Loucy (cell line): Measurements from ENCODE around the gene RER1.

Experiments
- H2AFZ ChIP-seq: fragments of 200-600 bp; sonication (generic); 2 replicates; pipeline ENCODE4 v1.6.0; 2016; ENCODE audit warnings: antibody characterized with exemption, mild to moderate bottlenecking, low read length, moderate library complexity
- H3F3A ChIP-seq: fragments of 200-600 bp; 2 replicates; pipeline ENCODE4 v1.6.0; 2016; ENCODE audit warnings: antibody characterized with exemption, low read depth, mild to moderate bottlenecking
- H3K27me3 ChIP-seq: fragments of 200-600 bp; sonication (generic); 2 replicates; pipeline ENCODE4 v1.6.1; 2014; ENCODE audit warnings: low read length, mild to moderate bottlenecking; ENCODE audit not compliant: insufficient read depth, poor library complexity, severe bottlenecking
- H3K36me3 ChIP-seq: fragments of 200-600 bp; sonication (generic); 2 replicates; pipeline ENCODE4 v1.6.1; 2016; ENCODE audit warnings: low read length; ENCODE audit not compliant: insufficient read depth
- H3K4me1 ChIP-seq: fragments of 200-600 bp; sonication (generic); 2 replicates; pipeline ENCODE4 v1.5.1; 2014; ENCODE audit warnings: low read length, mild to moderate bottlenecking; ENCODE audit not compliant: insufficient read depth, poor library complexity, severe bottlenecking
- H3K4me2 ChIP-seq: fragments of 200-600 bp; sonication (generic); 2 replicates; pipeline ENCODE4 v1.6.0; 2014; ENCODE audit warnings: antibody characterized with exemption, low read length, low read depth, mild to moderate bottlenecking; ENCODE audit not compliant: poor library complexity, severe bottlenecking
- H3K4me3 ChIP-seq: fragments of 200-600 bp; sonication (generic); 2 replicates; pipeline ENCODE4 v1.5.1; 2014; ENCODE audit warnings: low read length, mild to moderate bottlenecking, mixed read lengths; ENCODE audit not compliant: poor library complexity, severe bottlenecking
- H3K79me2 ChIP-seq: fragments of 200-600 bp; sonication (generic); 2 replicates; pipeline ENCODE4 v1.6.1; 2014; ENCODE audit warnings: low read length; ENCODE audit not compliant: insufficient read depth
- H3K9ac ChIP-seq: fragments of 200-600 bp; sonication (generic); 2 replicates; pipeline ENCODE4 v1.6.0; 2014; ENCODE audit warnings: mild to moderate bottlenecking, low read depth, low read length, moderate library complexity; ENCODE audit not compliant: poor library complexity, severe bottlenecking
- H3K9me2 ChIP-seq: fragments of 200-600 bp; sonication (generic); replicated peaks from 2 replicates; pipeline ENCODE4 v1.6.1; 2016; ENCODE audit warnings: low read depth, low read length, mixed read lengths
- H3K9me3 ChIP-seq: fragments of 200-600 bp; sonication (generic); 2 replicates; pipeline ENCODE4 v1.6.1; 2014; ENCODE audit warnings: mild to moderate bottlenecking, antibody characterized with exemption, low read length, low read depth; ENCODE audit not compliant: insufficient read depth
- H4K20me1 ChIP-seq: fragments of 200-600 bp; sonication (generic); 2 replicates; pipeline ENCODE4 v1.6.0; 2014; ENCODE audit warnings: antibody characterized with exemption, low read length, mild to moderate bottlenecking; ENCODE audit not compliant: insufficient read depth, poor library complexity, severe bottlenecking
- CTCF ChIP-seq: fragments of 200-600 bp; sonication (generic); conservative IDR thresholded peaks from 2 replicates; pipeline ENCODE4 v1.5.1; 2014; ENCODE audit warnings: mild to moderate bottlenecking, antibody characterized with exemption, low read length
- EZH2phosphoT487 ChIP-seq: fragments of 200-600 bp; IDR thresholded peaks from 2 replicates; pipeline ENCODE4 v1.6.1; 2018; ENCODE audit warnings: antibody characterized with exemption, mild to moderate bottlenecking, moderate library complexity, borderline replicate concordance

Gene RER1

GRCh38 chr1:2404890-2405511, 13.4 kb downstream of the RER1 start:
- Histone ChIP-seq H3F3A (no peaks in the 10 kb centered on the region), H3K9ac (no peak overlapping the region), H3K36me3 (peaks cover 36% of the 10 kb centered on the region; the same call in 1 of the 2 replicates), H3K4me1 (no peaks in the 10 kb centered on the region), H3K4me3 (no peak overlapping the region), H3K79me2 (no peaks in the 10 kb centered on the region), H4K20me1 (peaks cover 5% of the 10 kb centered on the region), H3K4me2 (no peak overlapping the region), H3K9me2 (no peaks in the 10 kb centered on the region), H2AFZ (no peak overlapping the region), H3K27me3 (no peaks in the 10 kb centered on the region), H3K9me3 (no peaks in the 10 kb centered on the region)
- TF ChIP-seq EZH2phosphoT487 (no peak), CTCF (no peak)

- H3K36me3 ChIP-seq: peaks cover 31% of the 10 kb centered on the region; the same call in 1 of the 2 replicates
- H3K4me2 ChIP-seq: no peak overlapping the region
- H3K4me3 ChIP-seq: no peak overlapping the region
- H4K20me1 ChIP-seq: peaks cover 5% of the 10 kb centered on the region
- H3K9me2 ChIP-seq: no peaks in the 10 kb centered on the region
- no peak overlapping the region for H2AFZ ChIP-seq
- H3K9ac ChIP-seq: no peak overlapping the region
- H3K4me1 ChIP-seq: no peaks in the 10 kb centered on the region
- H3K79me2 ChIP-seq: no peaks in the 10 kb centered on the region
- TF ChIP-seq EZH2phosphoT487 (no peak), CTCF (no peak)
- H3F3A ChIP-seq: no peaks in the 10 kb centered on the region
- H3K9me3 ChIP-seq: no peaks in the 10 kb centered on the region
- no peaks in the 10 kb centered on the region for H3K27me3 ChIP-seq
These were observed 14.1 kb downstream of the RER1 start for GRCh38 chr1:2405588-2406295.

- no peaks in the 10 kb centered on the region for H3K9me3 ChIP-seq
- TF ChIP-seq CTCF (no peak; the same call in 1 of the 2 replicates), EZH2phosphoT487 (no peak)
- H3K36me3 ChIP-seq: peaks cover 31% of the 10 kb centered on the region; the same call in 1 of the 2 replicates
- no peak overlapping the region for H3K4me2 ChIP-seq
- no peaks in the 10 kb centered on the region for H3K9me2 ChIP-seq
- peaks cover 1% of the 10 kb centered on the region; the same call in 1 of the 2 replicates for H3K79me2 ChIP-seq
- H3K4me1 ChIP-seq: no peaks in the 10 kb centered on the region
- no peak overlapping the region for H2AFZ ChIP-seq
- H3K9ac ChIP-seq: no peak overlapping the region
- no peaks in the 10 kb centered on the region for H3K27me3 ChIP-seq
- no peak overlapping the region for H3K4me3 ChIP-seq
- no peaks in the 10 kb centered on the region for H3F3A ChIP-seq
- H4K20me1 ChIP-seq: peaks cover 5% of the 10 kb centered on the region
These were observed 14.9 kb downstream of the RER1 start for GRCh38 chr1:2406451-2407041.
